Large intestine (tissue), 3 donors: ENCODE data around the gene PPP1R13L. TPM values are rescaled to one million over a fixed set of nuclear protein-coding genes. Genes with fewer than 3 reads are reported as not detected.

ENCODE experiments used
- DNase-seq, 2 donors: peaks; one replicate each; pipeline versions ENCODE4 v3.0.0 to v3.0.0-alpha.2; 2013
- H3K27ac ChIP-seq: one replicate; pipeline ENCODE4 v1.5.1; 2013; ENCODE audit warnings: low read length
- H3K27me3 ChIP-seq: 2 replicates; pipeline ENCODE4 v1.6.1; 2013; ENCODE audit warnings: low read length; ENCODE audit not compliant: control insufficient read depth, insufficient read depth
- H3K36me3 ChIP-seq: 2 replicates; pipeline ENCODE4 v1.6.1; 2013; ENCODE audit warnings: low read length; ENCODE audit not compliant: control insufficient read depth, insufficient read depth
- H3K4me1 ChIP-seq: one replicate; pipeline ENCODE4 v1.6.1; 2013; ENCODE audit warnings: low read length; ENCODE audit not compliant: control insufficient read depth, insufficient read depth
- H3K4me3 ChIP-seq: one replicate; pipeline ENCODE4 v1.5.1; 2013; ENCODE audit warnings: low read length
- H3K9me3 ChIP-seq: one replicate; pipeline ENCODE4 v1.6.1; 2013; ENCODE audit warnings: mild to moderate bottlenecking, low read depth, low read length, moderate library complexity; ENCODE audit not compliant: control insufficient read depth
- WGBS: methylation state at CpG from one replicate; pipeline ENCODE4 v1.1.5; 2013; ENCODE audit warnings: low lambda C conversion rate; ENCODE audit not compliant: insufficient coverage; 5-methylcytosine and 5-hydroxymethylcytosine counted together
- polyA plus RNA-seq: library from polyadenylated mRNA; unstranded; fragments of 120-200 nt; gene quantifications from one replicate; pipeline ENCODE4 v1.2.1, GENCODE V29; 2013

PPP1R13L gene
- polyA plus RNA-seq, 1 donor = 11.0 TPM

DNA sequence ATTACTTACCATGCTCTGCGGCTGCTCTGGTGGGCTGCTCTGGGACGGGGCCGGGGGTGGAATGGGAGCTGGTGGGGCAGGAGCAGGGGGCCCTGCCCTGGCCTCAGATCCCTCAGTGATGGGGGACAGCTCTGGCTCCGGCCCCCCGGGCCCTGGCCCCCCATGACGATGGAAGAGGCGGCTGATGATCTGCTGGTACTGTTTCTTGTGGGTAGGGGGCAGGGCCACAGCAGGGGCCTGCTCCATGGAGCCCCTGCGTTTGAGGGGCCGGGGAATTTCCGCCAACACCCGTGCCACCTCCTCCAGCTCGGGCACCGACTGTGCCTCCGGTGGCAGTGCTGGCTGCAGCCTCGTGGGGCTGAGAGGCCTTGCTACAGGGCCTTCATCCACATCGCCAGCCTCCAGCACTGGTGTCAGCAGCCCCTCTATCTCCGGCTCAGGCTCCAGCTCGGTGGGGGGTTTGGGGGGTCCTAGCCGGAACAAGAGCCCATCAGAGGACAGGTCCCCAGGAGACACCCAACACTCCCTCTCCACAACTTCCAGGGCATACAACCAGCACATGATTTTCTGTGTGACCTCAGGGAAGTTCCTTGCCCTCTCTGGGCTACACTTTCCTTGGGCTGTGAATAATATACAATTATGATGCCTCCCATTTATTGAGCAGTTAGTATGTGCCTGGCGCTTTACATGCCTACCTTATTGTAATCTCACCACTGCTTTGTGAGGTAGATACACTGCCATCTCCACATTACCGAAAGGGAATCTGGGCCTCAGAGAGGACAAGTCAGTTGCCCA lies 12.8 kb downstream of the PPP1R13L start:
- Histone ChIP-seq H3K4me3 (no peak overlapping the region), H3K9me3 (no peaks in the 10 kb centered on the region), H3K36me3 (no peaks in the 10 kb centered on the region), H3K27me3 (peaks cover 15% of the 10 kb centered on the region), H3K27ac (no peak overlapping the region), H3K4me1 (no peaks in the 10 kb centered on the region)
- DNase-seq = no peak
- no CpG with 5 or more reads among the region's 21 CpGs for WGBS

DNA sequence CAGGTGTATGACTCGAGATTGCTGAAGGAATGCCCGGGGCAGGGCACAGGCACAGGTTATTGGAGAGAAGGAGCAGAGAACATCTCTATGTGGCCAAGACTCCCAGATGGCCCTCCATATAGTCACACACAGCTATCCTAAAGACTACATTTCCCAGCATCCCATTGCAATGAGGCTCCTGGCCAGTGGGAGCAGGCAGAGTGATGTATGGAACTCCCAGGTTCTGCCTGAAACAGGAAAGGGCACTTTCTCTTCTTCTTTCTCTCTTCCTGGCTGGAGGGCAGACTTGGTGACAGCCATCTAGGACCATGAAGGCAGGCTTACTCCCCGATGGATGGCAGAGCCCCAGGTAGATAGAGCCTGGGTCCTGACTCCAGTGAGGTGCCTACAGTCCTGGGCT lies 13.5 kb downstream of the PPP1R13L start:
- Histone ChIP-seq H3K9me3 (no peaks in the 10 kb centered on the region), H3K4me3 (no peak overlapping the region), H3K36me3 (no peaks in the 10 kb centered on the region), H3K27ac (no peak overlapping the region), H3K4me1 (no peaks in the 10 kb centered on the region), H3K27me3 (peaks cover 15% of the 10 kb centered on the region)
- DNase-seq = no peak
- WGBS = no CpG with 5 or more reads among the region's 3 CpGs

DNA sequence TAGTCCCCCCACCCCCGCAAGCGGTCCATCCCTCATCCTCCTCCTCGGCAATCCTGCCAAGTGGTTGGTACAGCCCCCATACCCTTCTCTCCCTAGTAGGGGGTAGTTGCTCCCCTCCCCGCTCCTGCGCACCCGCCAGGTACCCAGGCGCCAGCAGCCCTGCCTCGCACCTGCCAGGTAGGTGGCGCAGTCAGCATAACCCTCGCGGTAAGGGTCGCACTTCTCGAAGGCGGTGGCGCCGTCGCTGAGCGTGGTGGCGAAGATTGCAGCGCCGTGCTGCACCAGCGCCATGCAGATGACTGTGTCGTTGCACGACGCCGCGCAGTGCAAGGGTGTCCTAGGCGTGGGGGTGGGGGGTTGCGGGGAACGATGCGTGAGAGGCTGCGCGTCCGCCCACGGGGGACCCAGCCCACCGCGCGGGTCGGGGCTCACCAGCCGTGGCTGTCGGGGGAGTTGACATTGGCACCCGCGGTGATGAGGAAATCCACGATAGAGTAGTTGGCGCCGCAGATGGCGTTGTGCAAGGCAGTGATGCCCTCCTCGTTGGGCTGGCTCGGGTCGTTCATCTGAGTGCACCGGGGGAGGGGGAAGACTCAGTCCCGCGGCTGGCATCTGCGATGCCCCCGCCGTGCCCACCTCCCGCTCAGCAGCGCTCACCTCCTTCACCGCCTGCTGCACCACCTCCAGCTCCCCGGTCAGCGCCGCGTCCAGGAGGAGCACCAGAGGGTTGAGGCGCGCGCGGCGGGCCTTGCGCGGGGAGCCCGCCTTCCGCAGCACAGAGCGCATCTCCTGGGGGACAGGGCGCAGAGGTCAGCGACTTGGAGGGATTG lies 19.3 kb downstream of the PPP1R13L start:
- H3K9me3 ChIP-seq = peaks cover 5% of the 10 kb centered on the region
- H3K36me3 ChIP-seq = no peaks in the 10 kb centered on the region
- H3K27me3 ChIP-seq = peaks cover 22% of the 10 kb centered on the region
- DNase-seq = no peak
- H3K4me3 ChIP-seq = no peak overlapping the region
- no peak overlapping the region for H3K27ac ChIP-seq
- no peaks in the 10 kb centered on the region for H3K4me1 ChIP-seq
- no CpG with 5 or more reads among the region's 75 CpGs for WGBS

DNA sequence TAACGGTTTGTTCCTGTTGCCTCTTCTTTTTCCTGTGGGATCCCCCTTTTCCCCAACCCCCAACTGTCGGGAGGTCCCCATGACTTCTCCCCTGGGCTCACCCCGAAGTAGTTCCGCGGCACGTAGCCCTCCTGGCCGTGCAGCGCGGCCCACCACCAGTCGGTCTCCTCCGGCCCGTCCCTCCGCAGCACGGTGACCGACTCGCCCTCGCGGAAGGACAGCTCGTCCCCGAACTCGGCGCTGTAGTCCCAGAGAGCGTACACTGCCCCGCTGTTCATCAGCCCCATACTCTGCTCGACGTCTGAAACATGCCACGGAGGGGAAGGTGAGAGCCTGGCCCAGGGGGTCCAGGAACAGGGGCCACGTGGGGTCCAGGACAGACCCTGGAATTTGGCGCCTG lies 22.4 kb downstream of the PPP1R13L start:
- no peak overlapping the region for H3K4me3 ChIP-seq
- H3K27me3 ChIP-seq = peaks cover 22% of the 10 kb centered on the region
- H3K9me3 ChIP-seq = peaks cover 5% of the 10 kb centered on the region
- WGBS = no CpG with 5 or more reads among the region's 29 CpGs
- no peak for DNase-seq
- no peaks in the 10 kb centered on the region for H3K36me3 ChIP-seq
- H3K27ac ChIP-seq = no peak overlapping the region
- no peaks in the 10 kb centered on the region for H3K4me1 ChIP-seq

DNA sequence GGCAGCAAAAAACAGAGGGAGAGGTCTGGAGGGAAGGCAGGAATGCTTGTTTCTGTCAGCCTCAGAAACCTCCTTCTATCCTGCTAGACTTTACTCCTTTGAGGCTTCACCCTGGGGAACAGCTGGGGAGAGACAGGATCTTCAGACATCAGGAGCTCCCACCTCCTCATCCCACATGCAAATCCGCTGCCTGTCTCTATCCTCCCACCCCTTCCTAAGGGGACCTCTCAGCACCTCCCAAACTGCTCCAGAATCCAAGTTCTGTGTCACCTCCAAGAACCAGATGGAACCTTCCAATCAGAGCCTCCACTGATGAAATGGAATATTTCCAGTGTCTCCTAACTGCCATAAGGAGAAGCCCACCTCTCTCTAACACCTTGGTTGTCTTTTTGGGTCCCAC lies 24.8 kb downstream of the PPP1R13L start:
- no peaks in the 10 kb centered on the region for H3K9me3 ChIP-seq
- no peak for DNase-seq
- H3K27ac ChIP-seq = no peak overlapping the region
- no CpG with 5 or more reads among the region's 1 CpG for WGBS
- no peaks in the 10 kb centered on the region for H3K4me1 ChIP-seq
- no peak overlapping the region for H3K4me3 ChIP-seq
- no peaks in the 10 kb centered on the region for H3K36me3 ChIP-seq
- peaks cover 5% of the 10 kb centered on the region for H3K27me3 ChIP-seq

DNA sequence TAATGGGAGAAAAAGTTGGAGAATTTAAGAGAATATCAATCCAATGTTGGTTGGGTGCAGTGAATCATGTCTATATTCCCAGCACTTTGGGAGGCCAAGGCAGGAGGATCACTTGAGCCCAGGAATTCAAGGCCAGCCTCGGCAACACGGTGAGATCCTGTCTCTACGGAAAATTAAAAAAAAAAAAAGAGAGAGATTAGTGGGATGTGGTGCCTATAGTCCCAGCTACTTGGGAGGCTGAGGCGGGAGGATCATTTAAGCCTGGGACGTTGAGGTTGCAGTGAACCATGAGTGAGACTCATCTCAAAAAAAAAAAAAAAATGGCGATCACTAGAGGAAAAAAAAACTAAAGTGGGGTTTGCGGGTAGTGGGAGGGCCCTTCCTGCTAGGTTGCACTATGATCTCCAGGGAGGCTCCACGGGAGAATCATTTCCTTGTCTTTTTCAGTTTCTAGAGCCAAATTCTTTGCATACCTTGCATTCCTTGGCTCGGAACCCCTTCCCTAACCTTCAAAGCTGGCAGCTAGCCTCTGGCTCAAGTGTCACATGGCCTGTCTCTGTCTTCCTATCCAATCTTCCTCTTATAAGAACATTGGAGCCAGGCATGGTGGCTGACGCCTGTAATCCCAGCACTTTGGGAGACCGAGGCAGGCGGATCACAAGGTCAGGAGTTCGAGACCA lies 28.7 kb downstream of the PPP1R13L start:
- no peaks in the 10 kb centered on the region for H3K27me3 ChIP-seq
- no peak overlapping the region for H3K4me3 ChIP-seq
- H3K9me3 ChIP-seq = no peaks in the 10 kb centered on the region
- WGBS = no CpG with 5 or more reads among the region's 13 CpGs
- no peak overlapping the region for H3K27ac ChIP-seq
- no peaks in the 10 kb centered on the region for H3K4me1 ChIP-seq
- H3K36me3 ChIP-seq = no peaks in the 10 kb centered on the region
- peak in 1 of 2 donors; percentile 19 for DNase-seq

DNA sequence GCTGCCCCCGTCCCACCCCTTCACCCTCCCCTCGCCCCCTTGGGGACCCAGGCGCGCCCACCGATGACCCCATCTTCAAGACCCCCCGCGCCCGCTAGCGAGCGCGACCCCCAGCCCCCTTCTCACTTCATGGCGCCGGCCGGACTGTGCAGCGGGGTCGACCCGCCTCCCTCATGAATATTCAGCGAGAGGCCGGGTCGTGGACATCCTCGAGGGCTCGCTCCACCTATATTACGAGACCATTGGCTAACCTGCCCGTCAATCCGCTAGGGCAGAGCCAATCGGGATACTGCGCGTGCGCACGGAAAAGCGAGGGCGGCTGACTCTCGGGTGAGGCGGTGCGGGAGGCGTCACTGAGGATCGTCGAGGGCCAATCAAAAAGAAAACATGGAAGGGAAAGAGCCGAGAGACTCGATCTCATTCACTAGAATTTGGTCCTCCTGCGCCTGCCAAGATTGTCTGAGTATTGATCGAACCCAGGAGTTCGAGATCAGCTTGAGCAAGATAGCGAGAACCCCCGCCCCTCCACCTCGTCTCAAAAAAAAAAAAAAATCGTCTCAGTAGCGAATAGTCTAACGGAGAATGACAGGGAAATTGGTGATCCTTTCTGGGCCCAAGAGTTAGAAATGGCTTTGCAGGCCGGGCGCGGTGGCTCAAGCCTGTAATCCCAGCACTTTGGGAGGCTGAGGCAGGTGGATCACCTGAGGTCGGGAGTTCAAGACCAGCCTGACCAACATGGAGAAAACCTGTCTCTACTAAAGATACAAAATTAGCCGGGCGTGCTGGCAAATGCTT lies 34.3 kb downstream of the PPP1R13L start, which contains the start of gene ERCC2:
TSS of gene ERCC2 (minus strand) at position 164 of the 795 bp plus-strand sequence. CDS start at position 131, 33 bp downstream.
- Histone ChIP-seq H3K4me1 (peaks cover 3% of the 10 kb centered on the region), H3K27ac (peak within 1 kb of the TSS; percentile 78), H3K36me3 (peaks cover 2% of the 10 kb centered on the region), H3K9me3 (no peaks in the 10 kb centered on the region), H3K27me3 (no peaks in the 10 kb centered on the region), H3K4me3 (peak within 1 kb of the TSS; percentile 92)
- no CpG with 5 or more reads among the region's 55 CpGs for WGBS
- peak; percentile 98 to 99 for DNase-seq

DNA sequence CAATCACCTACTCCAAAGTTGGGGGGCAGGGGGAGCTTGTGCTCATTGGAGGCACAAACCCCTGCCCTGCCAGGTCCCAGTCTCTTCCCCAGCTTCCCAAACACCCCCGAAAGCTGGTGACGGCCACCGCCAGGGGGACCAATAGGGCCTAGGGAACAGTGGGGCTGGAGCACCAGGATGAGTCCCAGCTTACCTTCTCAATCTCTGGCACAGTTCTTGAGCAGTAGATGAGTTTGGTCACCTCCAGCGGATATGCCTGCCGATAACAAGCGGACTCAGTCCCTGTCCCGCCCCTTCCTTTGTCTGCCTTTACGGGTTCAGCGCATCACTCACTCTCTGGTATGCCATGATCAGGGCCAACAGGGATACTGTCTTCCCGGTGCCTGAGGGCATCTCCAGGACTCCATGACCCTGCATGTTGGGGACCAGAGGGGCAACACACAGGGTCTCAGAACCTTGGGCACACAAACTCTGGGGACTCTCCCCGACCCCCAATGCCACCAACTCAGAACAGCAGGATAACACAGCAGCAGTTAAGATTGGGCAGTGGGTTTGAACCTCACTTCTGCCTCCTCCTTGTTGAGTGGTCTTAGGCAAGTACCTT lies 36.0 kb downstream of the PPP1R13L start:
- WGBS = no CpG with 5 or more reads among the region's 11 CpGs
- H3K4me3 ChIP-seq = no peak overlapping the region
- H3K4me1 ChIP-seq = peaks cover 3% of the 10 kb centered on the region
- peaks cover 5% of the 10 kb centered on the region for H3K36me3 ChIP-seq
- no peaks in the 10 kb centered on the region for H3K27me3 ChIP-seq
- H3K27ac ChIP-seq = no peak overlapping the region
- no peak for DNase-seq
- no peaks in the 10 kb centered on the region for H3K9me3 ChIP-seq

DNA sequence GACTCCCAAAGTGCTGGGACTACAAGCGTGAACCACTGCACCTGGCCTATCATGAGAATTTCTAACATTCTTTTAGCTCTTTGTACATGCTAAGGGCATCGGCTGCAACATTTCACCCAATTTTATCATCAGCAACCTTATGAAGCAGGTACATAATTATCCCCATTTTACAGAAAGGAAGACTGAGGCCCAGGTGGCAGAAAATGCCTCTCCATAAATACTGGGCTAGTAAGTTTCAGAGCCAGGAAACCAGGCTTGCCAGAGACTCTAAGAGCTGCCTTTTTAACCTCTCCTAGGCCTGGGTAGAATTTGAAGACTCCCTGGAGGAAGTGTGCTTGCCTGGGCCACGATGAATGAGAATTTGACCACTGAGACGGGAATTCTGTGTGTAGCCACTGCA lies 36.7 kb downstream of the PPP1R13L start:
- Histone ChIP-seq H3K36me3 (peaks cover 7% of the 10 kb centered on the region), H3K27me3 (no peaks in the 10 kb centered on the region), H3K27ac (no peak overlapping the region), H3K4me3 (no peak overlapping the region), H3K9me3 (no peaks in the 10 kb centered on the region), H3K4me1 (peaks cover 3% of the 10 kb centered on the region)
- no CpG with 5 or more reads among the region's 4 CpGs for WGBS
- no peak for DNase-seq
